GM21529 (cell line): Measurements from ENCODE around the gene GMPPB.

Experiments
- ATAC-seq: cut with Tn5 transposase; IDR thresholded peaks from one replicate; pipeline ENCODE4 v1.9.1; 2021; ENCODE audit not compliant: unreplicated experiment

Gene GMPPB

GRCh38 chr3:49729966-49730609 is 6.3 kb upstream of the GMPPB start:
- no peak for ATAC-seq

- no peak for ATAC-seq
These were observed 4.2 kb upstream of the GMPPB start for GRCh38 chr3:49727924-49728361.

- no peak for ATAC-seq
These were observed 3.6 kb upstream of the GMPPB start for GRCh38 chr3:49727154-49727923.

GRCh38 chr3:49725906-49726681 is 2.3 kb upstream of the GMPPB start:
- ATAC-seq = no peak

- no peak for ATAC-seq
These were observed 835 bp upstream of the GMPPB start for GRCh38 chr3:49724586-49724985.

- ATAC-seq = no peak
These were observed 489 bp downstream of the GMPPB start for GRCh38 chr3:49723296-49723627.

- no peak for ATAC-seq
These were observed 855 bp downstream of the GMPPB start for GRCh38 chr3:49722896-49723295.

- ATAC-seq = no peak
These were observed 1.6 kb downstream of the GMPPB start for GRCh38 chr3:49721896-49722781.

GRCh38 chr3:49721596-49721895 is 2.2 kb downstream of the GMPPB start:
- no peak for ATAC-seq

GRCh38 chr3:49720855-49721595 is 2.7 kb downstream of the GMPPB start:
- ATAC-seq = no peak

GRCh38 chr3:49719214-49719884 is 4.4 kb downstream of the GMPPB start, which contains the start of gene AMIGO3:
Gene AMIGO3, minus strand, starts transcription at chr3:49719684. Its CDS starts 219 bp downstream, at chr3:49719465.
- peak; percentile 52 for ATAC-seq

GRCh38 chr3:49718858-49719213 is 4.9 kb downstream of the GMPPB start:
- no peak for ATAC-seq

GRCh38 chr3:49717959-49718857 is 5.5 kb downstream of the GMPPB start:
- ATAC-seq = no peak

GRCh38 chr3:49717211-49717958 is 6.4 kb downstream of the GMPPB start:
- ATAC-seq = no peak

- ATAC-seq = no peak
These were observed 7.0 kb downstream of the GMPPB start for GRCh38 chr3:49716691-49717210.

- ATAC-seq = no peak
These were observed 7.6 kb downstream of the GMPPB start for GRCh38 chr3:49716169-49716568.

GRCh38 chr3:49715611-49716121 is 8.1 kb downstream of the GMPPB start:
- ATAC-seq = no peak
